GM12892 (cell line): ENCODE measurements around the gene C1orf35.
"Not testable (repeated sequence)": the region's sequence is repeated elsewhere in the genome, so short reads cannot be mapped to it uniquely, and the experiment has no call there.

Source experiments
- DNase-seq: peaks from one replicate; pipeline ENCODE4 v3.0.0; 2011; ENCODE audit not compliant: insufficient read length
- FAIRE-seq: peaks from 2 replicates; lab custom pipeline; 2011; peaks lifted over from hg19 to GRCh38; lab: Jason Lieb, UNC
- POLR2A ChIP-seq: IDR thresholded peaks from 2 replicates; pipeline ENCODE4 v1.6.1; 2011; ENCODE audit warnings: low read depth, low read length, control low read depth
- POLR2AphosphoS5 ChIP-seq: IDR thresholded peaks from 2 replicates; pipeline ENCODE4 v1.6.1; 2011; ENCODE audit warnings: low read depth, low read length, control low read depth
- TAF1 ChIP-seq: IDR thresholded peaks from 2 replicates; pipeline ENCODE4 v1.6.1; 2011; ENCODE audit warnings: low read depth, mild to moderate bottlenecking, control low read depth, low read length, borderline replicate concordance

C1orf35 gene

DNA sequence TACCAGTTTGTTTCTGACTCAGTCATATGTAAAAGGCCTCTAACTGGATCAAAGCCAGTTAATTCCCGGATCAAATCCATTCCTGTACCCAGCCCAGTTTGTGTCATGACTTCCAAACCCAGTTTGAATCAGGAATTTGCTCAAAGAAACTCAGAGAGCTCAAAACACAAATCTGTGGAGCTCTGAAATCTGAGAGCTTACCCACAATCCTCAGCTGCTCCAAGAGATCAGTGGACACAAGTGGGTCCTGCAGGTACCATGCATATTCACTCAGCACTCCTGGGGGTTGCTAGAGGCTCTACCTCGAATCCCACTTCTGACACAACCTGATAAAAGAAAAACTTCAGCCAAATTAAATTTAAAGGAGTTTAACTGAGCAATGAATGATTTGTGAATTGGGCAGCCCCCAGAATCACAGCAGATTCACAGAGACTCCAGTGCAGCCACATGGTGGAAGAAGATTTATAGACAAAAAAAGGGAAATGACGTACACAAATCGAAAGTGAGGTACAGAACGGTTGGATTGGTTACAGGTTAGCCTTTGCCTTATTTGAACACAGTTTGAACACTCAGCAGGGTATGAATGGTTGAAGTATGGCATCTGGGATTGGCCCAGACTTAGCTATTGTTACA lies 17.8 kb upstream of the C1orf35 start:
- no peak for FAIRE-seq
- TF ChIP-seq POLR2AphosphoS5, result no peak
- TF ChIP-seq POLR2A, result no peak
- TF ChIP-seq TAF1, result no peak
- no peak for DNase-seq

DNA sequence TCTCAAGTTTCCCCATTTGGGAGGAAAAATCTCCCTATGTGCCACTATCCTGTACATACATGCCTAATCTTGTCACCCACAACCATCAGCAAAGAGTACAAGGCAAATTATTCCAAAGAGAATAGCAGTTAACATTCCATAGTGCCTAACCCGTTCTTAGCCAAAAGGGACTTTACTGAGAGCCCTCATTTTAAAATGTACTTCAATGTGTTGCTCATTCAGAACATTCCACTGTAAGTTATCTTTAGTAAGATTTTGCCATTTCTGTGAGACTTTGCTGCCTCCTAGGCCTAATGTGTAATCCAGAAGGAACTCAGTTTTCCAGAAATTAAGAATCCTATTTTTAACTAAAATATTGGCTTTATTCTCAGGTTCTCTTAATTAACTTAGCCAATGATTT lies 17.2 kb upstream of the C1orf35 start:
- FAIRE-seq (no peak), DNase-seq (no peak)
- no peak for TF ChIP-seq POLR2A
- no peak for TF ChIP-seq POLR2AphosphoS5
- TF ChIP-seq TAF1, result no peak

DNA sequence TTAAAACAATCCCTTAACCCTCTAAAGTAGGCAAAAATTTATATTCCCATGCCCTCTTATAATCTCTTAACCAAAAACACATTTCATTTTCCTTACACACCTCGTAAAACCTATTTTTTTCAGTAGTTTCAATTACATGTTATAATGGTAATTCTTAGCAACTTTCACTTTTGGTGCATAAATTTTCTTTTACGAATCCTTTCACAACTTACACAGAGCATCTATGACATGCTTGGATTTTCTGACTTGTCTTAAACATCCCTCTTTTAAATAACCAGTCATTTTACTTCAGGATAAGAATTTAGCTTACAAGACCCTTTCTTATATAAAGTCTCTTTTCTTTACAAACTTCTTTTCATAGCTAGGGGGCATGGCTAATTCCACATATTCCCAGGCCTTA lies 14.9 kb upstream of the C1orf35 start:
- FAIRE-seq, result no peak
- TF ChIP-seq TAF1 (no peak), POLR2A (no peak), POLR2AphosphoS5 (no peak)
- no peak for DNase-seq

DNA sequence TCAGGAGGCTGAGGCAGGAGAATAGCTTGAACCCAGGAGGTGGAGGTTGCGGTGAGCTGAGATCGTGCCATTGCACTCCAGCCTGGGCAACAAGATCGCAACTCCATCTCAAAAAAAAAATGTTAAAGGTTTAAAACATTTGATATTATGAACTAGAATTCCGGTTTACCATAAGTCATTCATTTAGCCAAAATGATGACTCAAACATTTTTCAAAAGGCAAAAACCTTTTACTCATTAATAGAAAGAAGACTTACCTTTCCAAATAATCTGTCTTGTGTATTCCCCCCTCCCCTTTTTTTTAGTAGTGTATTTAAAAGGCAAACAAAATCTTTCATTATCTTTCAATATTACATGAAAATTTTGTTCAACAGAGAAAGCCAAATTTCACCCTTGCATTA lies 14.2 kb upstream of the C1orf35 start:
- no peak for DNase-seq
- no peak for TF ChIP-seq TAF1
- no peak for TF ChIP-seq POLR2AphosphoS5
- no peak for FAIRE-seq

DNA sequence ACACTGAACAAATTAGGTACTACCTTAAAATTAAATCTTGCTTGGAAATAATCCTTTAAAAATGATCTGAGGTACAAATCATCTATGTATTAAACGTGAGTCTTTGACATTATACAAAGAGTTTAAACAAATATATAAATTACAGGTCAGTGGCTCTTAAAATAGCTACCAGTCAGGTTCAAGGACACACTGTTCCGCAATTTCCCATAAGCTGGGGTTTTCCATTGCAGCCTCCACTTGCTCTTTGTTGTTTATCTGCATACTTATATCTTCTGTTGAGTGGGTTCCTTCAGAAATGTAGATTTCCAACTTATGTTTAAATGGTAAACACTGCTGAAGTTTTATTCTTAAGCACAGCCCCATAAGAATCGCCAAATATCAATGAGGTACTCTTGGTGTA lies 11.7 kb upstream of the C1orf35 start:
- TF ChIP-seq POLR2AphosphoS5, result no peak
- TF ChIP-seq POLR2A, result no peak
- no peak for TF ChIP-seq TAF1

DNA sequence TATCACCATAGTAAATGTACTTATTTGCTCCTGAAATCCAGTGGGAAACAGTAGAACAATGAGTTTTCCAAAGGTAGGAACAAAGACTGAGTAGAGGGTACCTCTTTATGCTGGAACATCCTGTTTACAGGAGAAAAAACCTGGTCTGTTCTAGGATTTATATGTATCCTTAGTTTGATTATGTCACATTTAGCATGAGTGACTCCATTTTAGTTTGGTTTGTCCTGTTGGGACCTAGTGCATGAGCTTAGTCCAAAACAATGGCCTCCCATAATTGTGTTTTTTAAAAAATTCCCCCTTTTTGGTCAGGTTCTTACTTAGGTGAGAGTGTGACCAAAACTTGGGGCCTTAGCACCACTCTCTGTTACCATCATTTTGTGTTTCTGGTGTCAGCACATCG lies 9.5 kb upstream of the C1orf35 start:
- DNase-seq (no peak), FAIRE-seq (no peak)
- no peak for TF ChIP-seq TAF1
- TF ChIP-seq POLR2AphosphoS5, result no peak
- no peak for TF ChIP-seq POLR2A

More for the DNA sequence above, 11.7 kb upstream of the C1orf35 start:
- FAIRE-seq (no peak), DNase-seq (no peak)

DNA sequence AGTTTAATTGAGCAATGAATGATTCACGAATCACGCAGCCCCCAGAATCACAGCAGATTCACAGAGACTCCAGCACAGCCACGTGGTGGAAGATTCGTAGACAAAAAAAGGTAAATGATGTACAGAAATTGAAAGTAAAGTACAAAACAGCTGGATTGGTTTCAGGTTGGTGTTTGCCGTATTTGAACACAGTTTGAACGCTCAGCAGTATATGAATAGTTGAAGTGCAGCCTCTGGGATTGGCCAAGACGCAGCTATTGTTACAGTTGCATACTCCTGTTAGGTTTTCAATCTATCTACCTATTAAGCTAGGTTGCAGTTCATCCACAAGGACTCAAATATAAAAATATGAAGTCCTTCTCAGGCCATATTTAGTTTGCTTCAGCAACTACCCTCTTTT lies 9.0 kb upstream of the C1orf35 start:
- FAIRE-seq, result no peak
- no peak for DNase-seq

DNA sequence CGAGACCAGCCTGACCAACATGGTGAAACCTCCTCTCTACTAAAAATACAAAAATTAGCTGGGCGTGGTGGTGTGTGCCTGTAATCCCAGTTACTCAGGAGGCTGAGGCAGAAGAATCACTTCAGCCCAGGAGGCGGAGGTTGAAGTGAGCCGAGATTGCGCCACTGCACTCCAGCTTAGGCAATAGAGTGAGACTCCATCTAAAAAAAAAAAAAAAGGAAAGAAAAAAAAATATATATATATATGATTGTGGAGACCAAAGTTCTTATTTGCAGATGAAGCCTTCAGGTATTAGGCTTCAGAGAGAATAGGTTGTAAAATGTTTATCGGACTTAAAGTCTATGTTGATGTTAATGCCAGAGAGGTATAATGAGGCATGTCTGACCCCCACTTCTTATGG lies 8.2 kb upstream of the C1orf35 start:
- not testable (repeated sequence) for DNase-seq, FAIRE-seq

More for the DNA sequence above, 9.0 kb upstream of the C1orf35 start:
- TF ChIP-seq TAF1, result no peak
- TF ChIP-seq POLR2AphosphoS5, result no peak
- TF ChIP-seq POLR2A, result no peak

DNA sequence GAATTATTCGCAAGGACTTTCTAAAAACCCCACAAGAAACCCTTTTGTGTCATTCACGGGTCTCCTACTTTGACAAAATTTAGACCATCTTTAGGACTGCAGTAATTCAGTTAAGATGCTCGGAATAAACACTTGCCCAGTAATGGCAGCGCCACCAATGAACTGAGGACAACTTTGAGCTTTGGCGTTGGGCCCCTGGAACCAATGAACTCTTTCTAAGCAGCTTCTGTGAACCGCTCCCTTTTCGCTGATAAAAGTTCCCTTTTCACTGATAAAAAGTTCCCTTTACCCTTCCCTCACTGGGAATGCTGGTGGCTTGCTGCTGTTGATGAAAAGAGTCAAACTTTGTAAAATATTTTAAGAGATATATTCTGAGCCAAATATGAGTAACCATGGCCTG lies 7.4 kb upstream of the C1orf35 start:
- DNase-seq (no peak), FAIRE-seq (no peak)
- no peak for TF ChIP-seq TAF1
- TF ChIP-seq POLR2AphosphoS5, result no peak
- TF ChIP-seq POLR2A, result no peak

DNA sequence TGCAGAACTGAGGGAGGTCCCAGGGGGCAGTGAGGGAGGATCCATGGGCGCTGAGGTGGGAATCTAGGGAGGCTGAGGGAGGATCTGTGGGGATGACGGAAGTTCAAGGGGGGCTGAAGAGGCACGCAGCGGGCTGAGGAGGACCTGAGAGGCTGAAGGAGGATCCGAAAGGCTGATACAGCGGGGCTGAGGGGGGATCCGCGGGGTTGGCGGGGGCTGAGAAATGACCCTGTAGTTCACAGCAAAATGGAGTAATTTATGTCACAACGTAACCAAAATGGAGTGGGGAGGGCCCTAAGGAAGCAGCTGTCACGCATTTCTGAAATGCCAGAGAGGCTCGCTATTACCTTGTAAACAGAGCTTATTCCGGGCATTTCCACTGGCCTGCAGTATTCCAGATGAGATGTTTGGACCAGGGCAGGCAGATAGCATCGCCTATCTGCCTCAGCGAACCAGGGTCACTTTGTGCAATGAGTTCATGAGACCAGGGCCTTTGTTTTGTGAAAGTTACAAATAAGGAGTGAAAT lies 6.9 kb upstream of the C1orf35 start:
- TF ChIP-seq POLR2AphosphoS5, result no peak
- no peak for TF ChIP-seq TAF1
- TF ChIP-seq POLR2A, result no peak
- DNase-seq (no peak), FAIRE-seq (peak; percentile 82)

DNA sequence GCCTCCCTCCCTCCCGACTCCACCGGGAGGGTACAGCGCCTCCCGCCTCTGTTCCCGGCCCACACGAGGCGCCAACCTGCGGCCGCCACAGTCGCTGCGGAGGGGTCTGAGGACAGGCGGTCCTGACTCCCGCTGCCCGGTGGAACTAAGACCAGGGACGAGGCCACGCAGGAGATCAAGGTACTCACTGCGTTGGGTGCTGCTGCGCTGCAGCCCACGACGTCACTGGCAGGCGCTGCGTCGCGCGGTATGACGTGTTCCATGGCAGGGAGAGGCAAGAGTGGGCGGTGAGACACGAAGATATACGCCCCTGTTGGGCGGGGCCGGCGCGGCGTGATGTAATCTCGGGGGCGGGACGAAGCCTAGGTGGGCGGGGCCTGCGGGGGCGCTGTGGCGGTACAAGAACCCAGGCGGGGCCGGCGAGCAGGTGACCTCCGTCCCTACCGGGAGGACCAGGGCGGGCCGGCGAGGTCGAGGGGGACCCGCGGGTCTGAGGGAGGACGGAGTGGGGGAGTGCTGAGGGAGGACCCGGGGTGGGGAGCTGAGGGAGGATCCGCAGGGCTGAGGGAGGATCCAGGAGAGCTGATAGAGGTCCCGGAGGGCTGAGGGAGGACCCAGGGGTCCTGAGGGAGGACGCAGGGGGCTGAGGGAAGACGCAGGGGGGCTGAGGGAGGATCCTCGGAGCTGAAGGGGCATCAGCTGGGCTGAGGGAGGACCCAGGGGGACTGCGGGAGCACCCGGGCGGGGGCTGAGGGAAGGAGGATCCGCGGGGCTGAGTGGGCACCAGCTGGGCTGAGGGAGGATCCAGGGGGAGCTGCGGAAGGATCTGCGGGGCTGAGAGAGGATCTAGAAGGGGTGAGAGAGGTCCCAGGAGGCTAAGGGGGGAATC lies 6.2 kb upstream of the C1orf35 start, which contains the start of gene MRPL55:
MRPL55 (minus strand) TSS at position 227 of the 889 bp plus-strand sequence. CDS start 1,039 bp downstream, outside the sequence.
- FAIRE-seq (peak; percentile 100), DNase-seq (peak; percentile 93)
- TF ChIP-seq POLR2AphosphoS5, result peak; percentile 91
- TF ChIP-seq TAF1, result peak; percentile 51
- TF ChIP-seq POLR2A, result peak; percentile 83

DNA sequence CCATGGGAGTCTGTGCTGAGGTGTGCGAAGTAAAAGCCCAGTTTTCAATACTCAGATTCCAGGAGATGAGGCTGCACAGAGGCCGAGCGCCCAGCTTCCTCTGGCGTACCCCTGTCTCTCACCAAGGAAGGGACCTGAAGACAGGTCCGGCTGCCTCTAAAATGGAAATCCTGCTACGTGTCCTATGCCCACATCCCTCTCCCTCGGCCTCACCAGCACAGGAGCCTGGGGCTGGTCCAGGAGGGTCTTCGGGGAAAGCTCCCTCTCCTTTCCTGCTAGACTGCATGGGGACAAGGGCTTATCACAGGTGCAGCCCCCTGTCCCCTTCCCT lies 5.6 kb upstream of the C1orf35 start:
- no peak for TF ChIP-seq TAF1
- FAIRE-seq (no peak), DNase-seq (no peak)
